ENCODE measurements around the gene FRY. TPM values are rescaled to one million over a fixed set of nuclear protein-coding genes. Genes with fewer than 3 reads are reported as not detected.

FRY gene
- total RNA-seq, 3 donors from 2014 or later = 9.2 to 38.5 (median 10.5) TPM

DNA sequence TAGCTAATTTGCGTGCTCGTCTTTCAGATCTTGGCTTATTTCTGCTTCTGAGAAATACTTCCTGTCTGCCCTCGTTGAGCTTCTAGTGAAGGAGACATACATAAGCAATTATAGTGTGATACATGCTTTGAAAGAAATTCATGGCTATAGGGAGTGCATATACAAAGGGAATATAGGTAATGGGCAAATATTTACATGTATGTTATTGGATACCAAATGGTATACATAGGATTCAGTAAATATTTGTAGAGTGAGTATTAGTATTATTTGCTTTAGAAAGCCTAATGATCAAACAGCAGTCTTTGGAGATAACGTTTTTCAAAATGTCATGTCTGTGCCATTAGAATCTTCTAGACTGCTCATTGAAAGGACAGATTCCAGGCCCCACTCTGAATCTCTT, 289.0 kb downstream of the FRY start:
- intact Hi-C loops (cut with DNase I, micrococcal nuclease) = no loop called here
- DNase-seq = no peak
- no peak for ATAC-seq

DNA sequence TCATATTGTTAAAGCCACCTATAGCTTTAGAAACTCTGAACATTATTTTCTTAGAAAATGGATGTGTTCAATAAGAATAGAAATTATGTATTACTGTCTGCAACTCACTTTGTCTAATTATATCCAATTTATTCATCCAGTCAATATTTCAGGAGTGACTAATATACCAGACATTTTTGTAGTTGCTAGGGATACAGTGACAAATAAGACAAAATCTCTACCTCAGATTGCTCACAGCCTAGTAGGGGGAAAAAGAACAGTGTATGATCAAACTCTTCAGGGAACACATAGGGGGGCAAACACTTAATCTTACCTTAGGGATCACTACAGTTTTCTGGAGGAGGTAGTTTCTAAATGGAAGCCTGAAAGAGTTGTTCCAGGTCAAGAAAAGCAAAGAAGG, 292.3 kb downstream of the FRY start:
- Histone ChIP-seq H3K4me3 (no peak overlapping the region), H3K4me1 (ENCODE audit: low read depth) (no peaks in the 10 kb centered on the region), H3K9me3 (no peaks in the 10 kb centered on the region), H3K36me3 (ENCODE audit: low read depth) (no peaks in the 10 kb centered on the region)
- intact Hi-C loops (cut with DNase I, micrococcal nuclease) = no loop called here
- TF ChIP-seq, protein P1, sequence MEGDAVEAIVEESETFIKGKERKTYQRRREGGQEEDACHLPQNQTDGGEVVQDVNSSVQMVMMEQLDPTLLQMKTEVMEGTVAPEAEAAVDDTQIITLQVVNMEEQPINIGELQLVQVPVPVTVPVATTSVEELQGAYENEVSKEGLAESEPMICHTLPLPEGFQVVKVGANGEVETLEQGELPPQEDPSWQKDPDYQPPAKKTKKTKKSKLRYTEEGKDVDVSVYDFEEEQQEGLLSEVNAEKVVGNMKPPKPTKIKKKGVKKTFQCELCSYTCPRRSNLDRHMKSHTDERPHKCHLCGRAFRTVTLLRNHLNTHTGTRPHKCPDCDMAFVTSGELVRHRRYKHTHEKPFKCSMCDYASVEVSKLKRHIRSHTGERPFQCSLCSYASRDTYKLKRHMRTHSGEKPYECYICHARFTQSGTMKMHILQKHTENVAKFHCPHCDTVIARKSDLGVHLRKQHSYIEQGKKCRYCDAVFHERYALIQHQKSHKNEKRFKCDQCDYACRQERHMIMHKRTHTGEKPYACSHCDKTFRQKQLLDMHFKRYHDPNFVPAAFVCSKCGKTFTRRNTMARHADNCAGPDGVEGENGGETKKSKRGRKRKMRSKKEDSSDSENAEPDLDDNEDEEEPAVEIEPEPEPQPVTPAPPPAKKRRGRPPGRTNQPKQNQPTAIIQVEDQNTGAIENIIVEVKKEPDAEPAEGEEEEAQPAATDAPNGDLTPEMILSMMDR (IDR thresholded peaks at IDR 0.05) = no peak
- ATAC-seq (no peak), DNase-seq (no peak)

More for the DNA sequence above, 289.0 kb downstream of the FRY start:
- Histone ChIP-seq H3K4me3 (no peak overlapping the region), H3K9me3 (no peaks in the 10 kb centered on the region), H3K4me1 (ENCODE audit: low read depth) (peaks cover 5% of the 10 kb centered on the region), H3K36me3 (ENCODE audit: low read depth) (no peaks in the 10 kb centered on the region)
- TF ChIP-seq, protein P1 (IDR thresholded peaks at IDR 0.05) = no peak

DNA sequence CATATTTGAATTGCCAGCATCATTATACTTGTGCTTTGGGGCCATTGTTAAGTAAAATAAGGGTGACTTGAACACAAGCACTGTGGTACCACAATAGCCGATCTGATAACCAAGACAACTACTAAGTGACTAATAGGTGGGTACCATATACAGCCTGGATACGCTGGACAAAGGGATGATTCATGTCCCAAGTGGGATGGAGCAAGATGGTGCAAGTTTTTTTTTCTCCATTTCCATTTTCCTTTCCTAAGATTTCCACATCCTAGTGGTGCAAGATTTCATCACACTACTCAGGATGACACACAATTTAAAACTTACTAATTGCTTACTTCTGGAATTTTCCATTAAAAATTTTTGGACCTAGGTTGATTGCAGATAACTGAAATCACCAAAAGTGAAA, 298.9 kb downstream of the FRY start:
- intact Hi-C loops (cut with DNase I, micrococcal nuclease) = no loop called here
- ATAC-seq (no peak), DNase-seq (no peak)
- Histone ChIP-seq H3K4me3 (no peak overlapping the region), H3K9me3 (no peaks in the 10 kb centered on the region), H3K36me3 (ENCODE audit: low read depth) (no peaks in the 10 kb centered on the region), H3K4me1 (ENCODE audit: low read depth) (no peaks in the 10 kb centered on the region)
- TF ChIP-seq, protein P1 (IDR thresholded peaks at IDR 0.05) = no peak

DNA sequence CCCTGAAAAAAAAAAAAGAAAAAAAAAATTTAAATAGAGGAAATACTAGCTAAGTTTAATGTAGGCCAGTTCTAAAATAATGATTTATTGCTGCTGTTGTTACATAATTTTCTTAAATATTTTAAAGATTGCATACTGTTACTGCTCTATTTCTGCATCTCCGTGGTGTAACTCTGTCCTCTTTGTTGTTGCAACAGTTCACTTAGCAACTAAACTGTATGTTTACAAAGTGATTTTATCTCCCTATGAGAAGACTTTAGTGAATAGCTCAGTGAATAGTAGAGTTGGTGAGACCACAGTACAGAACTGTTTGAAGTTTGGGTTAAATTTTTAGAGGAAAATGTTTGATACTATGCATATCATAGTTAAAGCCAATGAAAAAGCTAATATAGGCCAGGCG, 303.1 kb downstream of the FRY start:
- TF ChIP-seq, protein P1 (IDR thresholded peaks at IDR 0.05) = no peak
- no peak for ATAC-seq
- Histone ChIP-seq H3K4me3 (no peak overlapping the region), H3K4me1 (ENCODE audit: low read depth) (no peaks in the 10 kb centered on the region), H3K36me3 (ENCODE audit: low read depth) (no peaks in the 10 kb centered on the region), H3K9me3 (no peaks in the 10 kb centered on the region)
- no peak for DNase-seq
- intact Hi-C loops (cut with DNase I, micrococcal nuclease) = no loop called here

DNA sequence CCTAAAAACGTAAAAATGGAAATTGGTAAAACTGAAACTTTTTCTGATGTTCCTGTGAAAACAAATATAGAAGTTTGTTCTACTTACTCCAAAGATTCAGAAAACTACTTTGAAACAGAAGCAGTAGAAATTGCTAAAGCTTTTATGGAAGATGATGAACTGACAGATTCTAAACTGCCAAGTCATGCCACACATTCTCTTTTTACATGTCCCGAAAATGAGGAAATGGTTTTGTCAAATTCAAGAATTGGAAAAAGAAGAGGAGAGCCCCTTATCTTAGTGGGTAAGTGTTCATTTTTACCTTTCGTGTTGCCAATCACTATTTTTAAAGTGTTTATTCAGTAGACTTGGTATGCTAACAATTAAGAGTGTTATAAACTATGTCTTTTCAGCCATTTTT, 309.3 kb downstream of the FRY start:
- Histone ChIP-seq H3K9me3 (no peaks in the 10 kb centered on the region), H3K36me3 (ENCODE audit: low read depth) (no peaks in the 10 kb centered on the region), H3K4me3 (no peak overlapping the region), H3K4me1 (ENCODE audit: low read depth) (no peaks in the 10 kb centered on the region)
- ATAC-seq (no peak), DNase-seq (no peak)
- TF ChIP-seq, protein P1 (IDR thresholded peaks at IDR 0.05) = no peak
- intact Hi-C loops (cut with DNase I, micrococcal nuclease) = no loop called here

DNA sequence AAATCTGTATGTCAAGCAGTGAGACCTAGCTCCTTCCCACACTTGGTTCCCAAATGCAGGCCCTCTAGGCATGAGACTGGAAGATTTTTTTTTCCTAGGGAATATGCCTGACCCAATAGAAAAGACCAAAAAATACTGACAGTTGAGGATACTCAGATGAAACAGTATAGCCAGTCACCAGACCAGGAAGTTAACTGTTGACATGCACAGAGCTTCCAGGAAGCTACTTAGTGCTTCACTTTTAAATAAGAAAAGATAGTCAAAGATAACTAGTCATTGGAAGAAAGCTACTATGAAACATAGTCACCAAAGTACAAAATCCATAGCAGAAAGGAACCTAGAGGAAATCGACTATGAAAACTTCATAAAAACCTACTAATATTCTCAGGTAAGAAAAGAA, 316.1 kb downstream of the FRY start:
- intact Hi-C loops (cut with DNase I, micrococcal nuclease) = no loop called here
- ATAC-seq (no peak), DNase-seq (no peak)
- Histone ChIP-seq H3K36me3 (ENCODE audit: low read depth) (no peaks in the 10 kb centered on the region), H3K9me3 (no peaks in the 10 kb centered on the region), H3K4me3 (no peak overlapping the region), H3K4me1 (ENCODE audit: low read depth) (no peaks in the 10 kb centered on the region)
- TF ChIP-seq, protein P1 (IDR thresholded peaks at IDR 0.05) = no peak

All from mucosa of descending colon (tissue), 3 donors.